GM18517 (cell line): Measurements from ENCODE around the gene RIPOR3.

Experiments used
- ATAC-seq: cut with Tn5 transposase; IDR thresholded peaks from one replicate; pipeline ENCODE4 v1.9.1; 2021; ENCODE audit warnings: mild to moderate bottlenecking, moderate library complexity; ENCODE audit not compliant: unreplicated experiment

RIPOR3 gene

GRCh38 chr20:50594231-50594590, 97.1 kb downstream of the RIPOR3 start:
- no peak for ATAC-seq

GRCh38 chr20:50593005-50593335, 98.4 kb downstream of the RIPOR3 start:
- no peak for ATAC-seq

GRCh38 chr20:50592282-50593004, 98.9 kb downstream of the RIPOR3 start:
- no peak for ATAC-seq

- ATAC-seq: no peak
Observed at GRCh38 chr20:50591233-50591852, 100.0 kb downstream of the RIPOR3 start.

- no peak for ATAC-seq
Observed at GRCh38 chr20:50590348-50590664, 101.0 kb downstream of the RIPOR3 start.

- no peak for ATAC-seq
Observed at GRCh38 chr20:50589548-50590347, 101.6 kb downstream of the RIPOR3 start.

GRCh38 chr20:50588034-50588736, 103.2 kb downstream of the RIPOR3 start:
- no peak for ATAC-seq

GRCh38 chr20:50587291-50587961, 103.9 kb downstream of the RIPOR3 start:
- ATAC-seq: no peak

- no peak for ATAC-seq
Observed at GRCh38 chr20:50586531-50587232, 104.7 kb downstream of the RIPOR3 start.

GRCh38 chr20:50585678-50586077, 105.7 kb downstream of the RIPOR3 start:
- ATAC-seq: no peak

- no peak for ATAC-seq
Observed at GRCh38 chr20:50585214-50585613, 106.1 kb downstream of the RIPOR3 start.

GRCh38 chr20:50584687-50585086, 106.7 kb downstream of the RIPOR3 start:
- no peak for ATAC-seq

- ATAC-seq: no peak
Observed at GRCh38 chr20:50583442-50584150, 107.7 kb downstream of the RIPOR3 start.

- no peak for ATAC-seq
Observed at GRCh38 chr20:50582591-50583234, 108.6 kb downstream of the RIPOR3 start.

- no peak for ATAC-seq
Observed at GRCh38 chr20:50582092-50582491, 109.2 kb downstream of the RIPOR3 start.

GRCh38 chr20:50580842-50581544, 110.3 kb downstream of the RIPOR3 start:
- ATAC-seq: no peak

GRCh38 chr20:50580016-50580747, 111.2 kb downstream of the RIPOR3 start:
- ATAC-seq: no peak

GRCh38 chr20:50579511-50579910, 111.8 kb downstream of the RIPOR3 start:
- ATAC-seq: no peak
